ENCODE measurements around the gene GMEB1. TPM values are rescaled to one million over a fixed set of nuclear protein-coding genes. Genes with fewer than 3 reads are reported as not detected.
A peak's percentile ranks its signal among the peaks of the same experiment; 100 is the strongest.

GMEB1 gene
- total and polyA plus RNA-seq, 10 of the 15 experiments (the other 5 are each of a cell fraction or from before 2014, with no cell fraction given) = 4.9 to 17.6 (median 9.4) TPM

- Histone ChIP-seq H3K27me3 (replicated peaks in 1 of 2; ENCODE audit: control insufficient read depth in 2 of 2, insufficient read depth in 2 of 2, low read length in 1 of 2) (no peaks in the 10 kb centered on the region), H3K9ac (ENCODE audit: control insufficient read depth, insufficient read depth, low read length) (peak overlapping the region; percentile 95), H3K36me3 (ENCODE audit: control insufficient read depth in 2 of 2, insufficient read depth in 2 of 2, low read length in 1 of 2) (no peaks in the 10 kb centered on the region), H3K9me3 (replicated peaks; ENCODE audit: control insufficient read depth, insufficient read depth, low read length) (no peaks in the 10 kb centered on the region), H3K79me2 (ENCODE audit: control insufficient read depth, insufficient read depth, low read length) (peaks cover 30% of the 10 kb centered on the region), H3K4me1 (ENCODE audit: control insufficient read depth, insufficient read depth, low read length) (peaks cover 12% of the 10 kb centered on the region), H3K27ac (ENCODE audit: control insufficient read depth, insufficient read depth) (peak overlapping the region; percentile 86), H3K4me3 (peak overlapping the region; percentile 90), H2AFZ (ENCODE audit: control insufficient read depth, low read depth, low read length) (peak overlapping the region; percentile 97), H4K20me1 (ENCODE audit: control insufficient read depth, insufficient read depth) (no peaks in the 10 kb centered on the region), H3K4me2 (ENCODE audit: control insufficient read depth, insufficient read depth) (peak overlapping the region; percentile 88)
- ChIA-PET POLR2A (interaction anchor here (0.9 to 5.2 kb wide), 10 partner anchors 26 to 540 kb away, joined by 3 to 43 read pairs (median 8); partner anchors contain the start of genes GMEB1, SRSF4 and YTHDF2), CTCF (interaction anchor here (1.0 to 3.8 kb wide), 11 partner anchors 26 to 540 kb away, joined by 3 to 31 read pairs (median 4); partner anchors contain the start of gene YTHDF2), RAD21 (ENCODE audit: unreplicated experiment) (interaction anchor here (0.8 to 3.1 kb wide), 13 partner anchors 26 to 560 kb away, joined by 3 to 26 read pairs (median 6); partner anchors contain the start of genes GMEB1 and YTHDF2), SMC1A (ENCODE audit: uncharacterized antibody, unreplicated experiment) (interaction anchor here (0.9 to 3.3 kb wide), 11 partner anchors 12 to 234 kb away, joined by 3 to 21 read pairs (median 5); partner anchors contain the start of genes GMEB1, TRNAU1AP and YTHDF2)
- BruUV-seq (replicated peaks) = TSS peak; percentile 83
- WGBS (ENCODE audit: insufficient coverage, insufficient replicate concordance, low lambda C conversion rate, missing lambda C conversion rate) = 1% methylated on average over 26 of the region's 26 CpGs
- in situ Hi-C loops (cut with MboI) = loop anchor here (5.0 kb wide), 1 partner anchor 235 kb away; no protein-coding TSS in a partner anchor
- intact Hi-C loops (cut with micrococcal nuclease; ENCODE audit: unreplicated experiment) = loop anchor here (5.0 kb wide), 1 partner anchor 125 kb away; no protein-coding TSS in a partner anchor
- FAIRE-seq = no peak
- DNase-seq (ENCODE audit: low read depth, low spot score) = no peak
- peak; percentile 31 for ATAC-seq
- 0 out of 2 replicates have a peak, but pooled peaks have one; percentile 45 for TF ChIP-seq LARP7 (IDR thresholded peaks at IDR 0.05)
- TF ChIP-seq EED (IDR thresholded peaks at IDR 0.05; ENCODE audit: low read depth) = 0 out of 2 replicates have a peak, but pooled peaks have one; percentile 4
- no peak for TF ChIP-seq PKNOX1 (IDR thresholded peaks at IDR 0.05)
These were observed 26.3 kb upstream of the GMEB1 start for GRCh38 chr1:28642056-28642846.

All from GM12878 (cell line).